ENCODE measurements around the gene GPC3. TPM values are rescaled to one million over a fixed set of nuclear protein-coding genes. Genes with fewer than 3 reads are reported as not detected.

GPC3 gene
- total and polyA plus RNA-seq, 3 experiments from 2014 or later, result not detected

- DNase-seq, result no peak
- CTCF ChIA-PET, result no interaction called here
- no peaks in the 10 kb centered on the region for H3K27me3 ChIP-seq (ENCODE audit: insufficient read depth, low read length, poor library complexity, severe bottlenecking)
Observed at GRCh38 chrX:133918361-133918771, 67.0 kb downstream of the GPC3 start.

GRCh38 chrX:133916984-133917722, 68.2 kb downstream of the GPC3 start:
- Histone ChIP-seq H3K9me3 (ENCODE audit: low read length) (no peaks in the 10 kb centered on the region), H3K27me3 (ENCODE audit: insufficient read depth, low read length, poor library complexity, severe bottlenecking) (no peaks in the 10 kb centered on the region), H3K4me3 (ENCODE audit: low read length) (no peak overlapping the region), H3K27ac (ENCODE audit: low read depth, low read length) (no peak overlapping the region), H3K4me1 (ENCODE audit: insufficient read depth, low read length) (peaks cover 5% of the 10 kb centered on the region), H3K36me3 (ENCODE audit: insufficient read depth, low read length) (no peaks in the 10 kb centered on the region)
- no peak for DNase-seq
- Mint-ChIP-seq H3K27ac (no peak overlapping the region), H3K4me3 (no peak overlapping the region), H3K9me3 (peaks cover 0 to 2% (median 0%) of the 10 kb centered on the region in 5 donors), H3K27me3 (peaks cover 0 to 7% of the 10 kb centered on the region in 2 donors), H3K4me1 (peaks cover 3 to 6% (median 5%) of the 10 kb centered on the region in 3 donors), H3K36me3 (peaks cover 0 to 8% (median 0%) of the 10 kb centered on the region in 3 donors)
- ChIA-PET CTCF (no interaction called here), POLR2A (no interaction called here)

More at GRCh38 chrX:133918361-133918771, 67.0 kb downstream of the GPC3 start:
- Mint-ChIP-seq H3K4me1 (peaks cover 15 to 19% (median 16%) of the 10 kb centered on the region in 3 donors), H3K27me3 (peaks cover 0 to 7% of the 10 kb centered on the region in 2 donors), H3K4me3 (no peak overlapping the region), H3K9me3 (peaks cover 0 to 2% (median 0%) of the 10 kb centered on the region in 5 donors), H3K27ac (no peak overlapping the region), H3K36me3 (peaks cover 0 to 8% (median 0%) of the 10 kb centered on the region in 3 donors)
- H3K27ac ChIP-seq (ENCODE audit: low read depth, low read length), result no peak overlapping the region
- POLR2A ChIA-PET, result no interaction called here
- no peak overlapping the region for H3K4me3 ChIP-seq (ENCODE audit: low read length)
- H3K4me1 ChIP-seq (ENCODE audit: insufficient read depth, low read length), result peaks cover 18% of the 10 kb centered on the region
- H3K36me3 ChIP-seq (ENCODE audit: insufficient read depth, low read length), result no peaks in the 10 kb centered on the region
- H3K9me3 ChIP-seq (ENCODE audit: low read length), result no peaks in the 10 kb centered on the region

- Histone ChIP-seq H3K4me3 (ENCODE audit: low read length) (no peak overlapping the region), H3K4me1 (ENCODE audit: insufficient read depth, low read length) (no peaks in the 10 kb centered on the region), H3K36me3 (ENCODE audit: insufficient read depth, low read length) (no peaks in the 10 kb centered on the region), H3K27ac (ENCODE audit: low read depth, low read length) (no peak overlapping the region), H3K9me3 (ENCODE audit: low read length) (no peaks in the 10 kb centered on the region), H3K27me3 (ENCODE audit: insufficient read depth, low read length, poor library complexity, severe bottlenecking) (no peaks in the 10 kb centered on the region)
- Mint-ChIP-seq H3K27me3 (peaks cover 0 to 4% of the 10 kb centered on the region in 2 donors), H3K9me3 (peaks cover 0 to 2% (median 0%) of the 10 kb centered on the region in 5 donors), H3K27ac (no peak overlapping the region), H3K4me1 (no peaks in the 10 kb centered on the region), H3K4me3 (no peak overlapping the region), H3K36me3 (peaks cover 0 to 8% (median 0%) of the 10 kb centered on the region in 3 donors)
- ChIA-PET POLR2A (no interaction called here), CTCF (no interaction called here)
- DNase-seq, result no peak
Observed at GRCh38 chrX:133913658-133914388, 71.6 kb downstream of the GPC3 start.

GRCh38 chrX:133913009-133913408, 72.4 kb downstream of the GPC3 start:
- peaks cover 0 to 4% of the 10 kb centered on the region in 2 donors for H3K27me3 Mint-ChIP-seq
- peaks cover 0 to 8% (median 0%) of the 10 kb centered on the region in 3 donors for H3K36me3 Mint-ChIP-seq
- no peaks in the 10 kb centered on the region for H3K4me1 Mint-ChIP-seq
- H3K4me1 ChIP-seq (ENCODE audit: insufficient read depth, low read length), result no peaks in the 10 kb centered on the region
- no peaks in the 10 kb centered on the region for H3K9me3 ChIP-seq (ENCODE audit: low read length)
- CTCF ChIA-PET, result no interaction called here
- no peaks in the 10 kb centered on the region for H3K36me3 ChIP-seq (ENCODE audit: insufficient read depth, low read length)
- no peak overlapping the region for H3K4me3 Mint-ChIP-seq
- DNase-seq, result no peak
- H3K27me3 ChIP-seq (ENCODE audit: insufficient read depth, low read length, poor library complexity, severe bottlenecking), result no peaks in the 10 kb centered on the region
- H3K27ac Mint-ChIP-seq, result no peak overlapping the region
- peaks cover 0 to 2% (median 0%) of the 10 kb centered on the region in 5 donors for H3K9me3 Mint-ChIP-seq
- no peak overlapping the region for H3K4me3 ChIP-seq (ENCODE audit: low read length)
- POLR2A ChIA-PET, result no interaction called here
- no peak overlapping the region for H3K27ac ChIP-seq (ENCODE audit: low read depth, low read length)

- H3K9me3 Mint-ChIP-seq, result peaks cover 0 to 2% (median 0%) of the 10 kb centered on the region in 5 donors
- Histone ChIP-seq H3K4me3 (ENCODE audit: low read length) (no peak overlapping the region), H3K27me3 (ENCODE audit: insufficient read depth, low read length, poor library complexity, severe bottlenecking) (no peaks in the 10 kb centered on the region), H3K36me3 (ENCODE audit: insufficient read depth, low read length) (no peaks in the 10 kb centered on the region), H3K27ac (ENCODE audit: low read depth, low read length) (no peak overlapping the region), H3K9me3 (ENCODE audit: low read length) (no peaks in the 10 kb centered on the region), H3K4me1 (ENCODE audit: insufficient read depth, low read length) (no peaks in the 10 kb centered on the region)
- H3K4me1 Mint-ChIP-seq, result no peaks in the 10 kb centered on the region
- H3K4me3 Mint-ChIP-seq, result no peak overlapping the region
- DNase-seq, result no peak
- no peak overlapping the region for H3K27ac Mint-ChIP-seq
- ChIA-PET CTCF (no interaction called here), POLR2A (no interaction called here)
- peaks cover 0 to 1% (median 0%) of the 10 kb centered on the region in 3 donors for H3K36me3 Mint-ChIP-seq
- H3K27me3 Mint-ChIP-seq, result peaks cover 0 to 4% of the 10 kb centered on the region in 2 donors
Observed at GRCh38 chrX:133911825-133912495, 73.4 kb downstream of the GPC3 start.

GRCh38 chrX:133910539-133910938, 74.9 kb downstream of the GPC3 start:
- no peak overlapping the region for H3K27ac ChIP-seq (ENCODE audit: low read depth, low read length)
- POLR2A ChIA-PET, result no interaction called here
- Mint-ChIP-seq H3K36me3 (no peaks in the 10 kb centered on the region), H3K27ac (no peak overlapping the region), H3K4me3 (no peak overlapping the region), H3K9me3 (no peaks in the 10 kb centered on the region), H3K4me1 (no peaks in the 10 kb centered on the region), H3K27me3 (peaks cover 0 to 1% of the 10 kb centered on the region in 2 donors)
- H3K9me3 ChIP-seq (ENCODE audit: low read length), result no peaks in the 10 kb centered on the region
- H3K4me3 ChIP-seq (ENCODE audit: low read length), result no peak overlapping the region
- CTCF ChIA-PET, result no interaction called here
- no peaks in the 10 kb centered on the region for H3K27me3 ChIP-seq (ENCODE audit: insufficient read depth, low read length, poor library complexity, severe bottlenecking)
- no peaks in the 10 kb centered on the region for H3K36me3 ChIP-seq (ENCODE audit: insufficient read depth, low read length)
- H3K4me1 ChIP-seq (ENCODE audit: insufficient read depth, low read length), result no peaks in the 10 kb centered on the region
- DNase-seq, result no peak

- no peaks in the 10 kb centered on the region for H3K4me1 ChIP-seq (ENCODE audit: insufficient read depth, low read length)
- H3K36me3 ChIP-seq (ENCODE audit: insufficient read depth, low read length), result no peaks in the 10 kb centered on the region
- ChIA-PET CTCF (no interaction called here), POLR2A (no interaction called here)
- no peak overlapping the region for H3K27ac ChIP-seq (ENCODE audit: low read depth, low read length)
- Mint-ChIP-seq H3K27ac (no peak overlapping the region), H3K4me1 (no peaks in the 10 kb centered on the region), H3K9me3 (no peaks in the 10 kb centered on the region), H3K36me3 (no peaks in the 10 kb centered on the region), H3K4me3 (no peak overlapping the region), H3K27me3 (peaks cover 0 to 1% of the 10 kb centered on the region in 2 donors)
- no peak overlapping the region for H3K4me3 ChIP-seq (ENCODE audit: low read length)
- H3K9me3 ChIP-seq (ENCODE audit: low read length), result no peaks in the 10 kb centered on the region
- H3K27me3 ChIP-seq (ENCODE audit: insufficient read depth, low read length, poor library complexity, severe bottlenecking), result no peaks in the 10 kb centered on the region
- DNase-seq, result no peak
Observed at GRCh38 chrX:133909888-133910287, 75.5 kb downstream of the GPC3 start.
